Neural cell (in vitro differentiated cells): ENCODE results near the gene TLR6. TPM values are rescaled to one million over a fixed set of nuclear protein-coding genes. Genes with fewer than 3 reads are reported as not detected.
A peak's percentile ranks its signal among the peaks of the same experiment; 100 is the strongest.

Experiments used
- H2AFZ ChIP-seq: fragments of 200-600, 300-800 bp; sonication (generic), shearing (Covaris generic); 2 replicates; pipeline ENCODE4 v1.6.0; 2014; ENCODE audit warnings: low read depth, mild to moderate bottlenecking, antibody characterized with exemption, low read length, moderate library complexity
- H3F3A ChIP-seq: fragments of 200-600 bp; shearing (Covaris generic); 2 replicates; pipeline ENCODE4 v1.6.1; 2016; ENCODE audit warnings: mild to moderate bottlenecking, moderate library complexity, mixed read lengths, antibody characterized with exemption, low read length; ENCODE audit not compliant: insufficient read depth, poor library complexity, severe bottlenecking
- H3K27ac ChIP-seq: fragments of 200-600, 300-800 bp; sonication (generic), shearing (Covaris generic); 2 replicates; pipeline ENCODE4 v1.5.1; 2014; ENCODE audit warnings: mild to moderate bottlenecking, low read length, moderate library complexity
- H3K27me3 ChIP-seq: fragments of 300-800, 200-600 bp; sonication (generic), shearing (Covaris generic); 2 replicates; pipeline ENCODE4 v1.6.0; 2014; ENCODE audit warnings: mild to moderate bottlenecking, low read depth, low read length, moderate library complexity; ENCODE audit not compliant: insufficient read depth
- H3K36me3 ChIP-seq: fragments of 300-800, 200-600 bp; sonication (generic), shearing (Covaris generic); 2 replicates; pipeline ENCODE4 v1.5.1; 2014; ENCODE audit warnings: mild to moderate bottlenecking, antibody characterized with exemption, low read length, moderate library complexity; ENCODE audit not compliant: insufficient read depth
- H3K4me2 ChIP-seq: fragments of 300-800, 200-600 bp; sonication (generic), shearing (Covaris generic); 2 replicates; pipeline ENCODE4 v1.6.0; 2014; ENCODE audit warnings: mild to moderate bottlenecking, low read length
- H3K4me3 ChIP-seq: fragments of 300-800, 200-600 bp; sonication (generic), shearing (Covaris generic); 2 replicates; pipeline ENCODE4 v1.5.1; 2014; ENCODE audit warnings: mild to moderate bottlenecking, low read length, moderate library complexity
- H3K79me2 ChIP-seq: fragments of 200-600 bp; shearing (Covaris generic); replicated peaks from 2 replicates; pipeline ENCODE4 v1.6.0; 2014; ENCODE audit warnings: mild to moderate bottlenecking, low read length, moderate library complexity; ENCODE audit not compliant: insufficient read depth
- H3K9ac ChIP-seq: fragments of 300-800, 200-600 bp; sonication (generic), shearing (Covaris generic); 2 replicates; pipeline ENCODE4 v1.6.1; 2016; ENCODE audit warnings: mild to moderate bottlenecking, low read length, mixed read lengths
- H3K9me2 ChIP-seq: fragments of 200-600 bp; shearing (Covaris generic); 2 replicates; pipeline ENCODE4 v1.6.1; 2016; ENCODE audit warnings: mild to moderate bottlenecking, low read length, mixed read lengths; ENCODE audit not compliant: insufficient read depth
- H3K9me3 ChIP-seq: fragments of 200-600, 300-800 bp; sonication (generic), shearing (Covaris generic); 2 replicates; pipeline ENCODE4 v1.6.1; 2016; ENCODE audit warnings: mild to moderate bottlenecking, mixed run types, low read length, moderate library complexity, mixed read lengths
- H4K20me1 ChIP-seq: fragments of 200-600 bp; shearing (Covaris generic); 2 replicates; pipeline ENCODE4 v1.6.1; 2016; ENCODE audit warnings: mild to moderate bottlenecking, mixed run types; ENCODE audit not compliant: insufficient read depth
- EP300 ChIP-seq: fragments of 450-650 bp; conservative IDR thresholded peaks from 2 replicates; pipeline ENCODE4 v1.6.1; 2014; ENCODE audit warnings: antibody characterized with exemption, mild to moderate bottlenecking, moderate library complexity; ENCODE audit not compliant: poor library complexity, severe bottlenecking
- EZH2 ChIP-seq: fragments of 200-600, 300-800 bp; shearing (Covaris generic), sonication (generic); IDR thresholded peaks from 2 replicates; pipeline ENCODE4 v1.6.1; 2014; ENCODE audit warnings: antibody characterized with exemption, low read length, borderline replicate concordance, mild to moderate bottlenecking; ENCODE audit not compliant: insufficient read depth, poor library complexity, severe bottlenecking
- MXI1 ChIP-seq: fragments of 450-650 bp; conservative IDR thresholded peaks from 2 replicates; pipeline ENCODE4 v1.6.1; 2014; ENCODE audit warnings: antibody characterized with exemption, mild to moderate bottlenecking; ENCODE audit not compliant: poor library complexity, severe bottlenecking
- POLR2AphosphoS5 ChIP-seq: IDR thresholded peaks from 2 replicates; pipeline ENCODE4 v1.6.1; 2012
- RAD21 ChIP-seq: fragments of 450-650 bp; conservative IDR thresholded peaks from 2 replicates; pipeline ENCODE4 v1.6.1; 2014; ENCODE audit warnings: antibody characterized with exemption, mild to moderate bottlenecking, moderate library complexity
- SMC3 ChIP-seq: fragments of 450-650 bp; conservative IDR thresholded peaks from 2 replicates; pipeline ENCODE4 v1.6.1; 2014; ENCODE audit warnings: antibody characterized with exemption, mild to moderate bottlenecking, moderate library complexity; ENCODE audit not compliant: poor library complexity
- TAF1 ChIP-seq: IDR thresholded peaks from 2 replicates; pipeline ENCODE4 v1.6.1; 2012; ENCODE audit warnings: low read depth
- polyA plus RNA-seq: library from polyadenylated mRNA; depleted of rRNA; stranded (reverse); fragments of >200 nt; gene quantifications from 2 replicates; pipeline ENCODE4 v1.2.3, GENCODE V29; 2014
- TF ChIP-seq, protein P1 (sequence below): fragments of 450-650 bp; IDR thresholded peaks from 2 replicates; pipeline ENCODE4 v1.5.1; 2014; ENCODE audit warnings: antibody characterized with exemption, mild to moderate bottlenecking, moderate library complexity; ENCODE audit not compliant: poor library complexity, severe bottlenecking
- TF ChIP-seq, protein P2 (sequence below): IDR thresholded peaks from 2 replicates; pipeline ENCODE4 v1.6.1; 2012; ENCODE audit warnings: borderline replicate concordance

Gene TLR6
- polyA plus RNA-seq, 1 donor from 2014 or later = not detected

DNA sequence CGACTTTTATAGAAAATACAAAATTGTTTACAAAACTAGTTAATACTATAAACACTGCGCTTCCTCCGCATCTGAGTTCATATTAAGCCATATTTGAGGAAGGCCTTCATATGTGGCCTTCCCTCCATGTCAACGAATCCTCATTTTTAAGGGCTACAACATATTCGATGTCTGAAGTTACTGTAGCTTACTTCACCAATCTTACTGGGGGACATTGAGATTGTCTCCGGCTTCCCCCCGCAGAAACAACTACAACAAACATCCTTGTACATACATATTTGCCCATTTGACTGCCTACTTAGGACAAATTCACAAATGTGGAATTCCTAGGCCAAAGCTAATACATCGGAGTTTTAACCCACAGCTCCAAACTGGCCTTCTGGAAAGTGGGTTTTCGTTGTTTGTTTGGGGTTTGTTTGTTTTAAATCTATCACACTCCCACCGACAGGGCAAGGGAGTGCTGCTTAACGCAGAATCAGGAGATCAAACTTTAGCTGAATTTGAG, 10.4 kb upstream of the TLR6 start:
- Histone ChIP-seq H4K20me1 (no peaks in the 10 kb centered on the region), H3K9me2 (no peaks in the 10 kb centered on the region), H3K4me2 (no peak overlapping the region), H3K4me3 (peak overlapping the region; percentile 43), H3F3A (no peaks in the 10 kb centered on the region), H3K9ac (no peak overlapping the region), H3K27me3 (peaks cover 22% of the 10 kb centered on the region), H3K27ac (no peak overlapping the region), H3K79me2 (no peaks in the 10 kb centered on the region), H3K36me3 (no peaks in the 10 kb centered on the region), H2AFZ (no peak overlapping the region), H3K9me3 (no peaks in the 10 kb centered on the region)
- TF ChIP-seq EZH2 (no peak), RAD21 (no peak), TAF1 (no peak), SMC3 (no peak), POLR2AphosphoS5 (no peak), EP300 (no peak), MXI1 (no peak)
- TF ChIP-seq, protein P1, sequence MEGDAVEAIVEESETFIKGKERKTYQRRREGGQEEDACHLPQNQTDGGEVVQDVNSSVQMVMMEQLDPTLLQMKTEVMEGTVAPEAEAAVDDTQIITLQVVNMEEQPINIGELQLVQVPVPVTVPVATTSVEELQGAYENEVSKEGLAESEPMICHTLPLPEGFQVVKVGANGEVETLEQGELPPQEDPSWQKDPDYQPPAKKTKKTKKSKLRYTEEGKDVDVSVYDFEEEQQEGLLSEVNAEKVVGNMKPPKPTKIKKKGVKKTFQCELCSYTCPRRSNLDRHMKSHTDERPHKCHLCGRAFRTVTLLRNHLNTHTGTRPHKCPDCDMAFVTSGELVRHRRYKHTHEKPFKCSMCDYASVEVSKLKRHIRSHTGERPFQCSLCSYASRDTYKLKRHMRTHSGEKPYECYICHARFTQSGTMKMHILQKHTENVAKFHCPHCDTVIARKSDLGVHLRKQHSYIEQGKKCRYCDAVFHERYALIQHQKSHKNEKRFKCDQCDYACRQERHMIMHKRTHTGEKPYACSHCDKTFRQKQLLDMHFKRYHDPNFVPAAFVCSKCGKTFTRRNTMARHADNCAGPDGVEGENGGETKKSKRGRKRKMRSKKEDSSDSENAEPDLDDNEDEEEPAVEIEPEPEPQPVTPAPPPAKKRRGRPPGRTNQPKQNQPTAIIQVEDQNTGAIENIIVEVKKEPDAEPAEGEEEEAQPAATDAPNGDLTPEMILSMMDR = no peak
- TF ChIP-seq, protein P2, sequence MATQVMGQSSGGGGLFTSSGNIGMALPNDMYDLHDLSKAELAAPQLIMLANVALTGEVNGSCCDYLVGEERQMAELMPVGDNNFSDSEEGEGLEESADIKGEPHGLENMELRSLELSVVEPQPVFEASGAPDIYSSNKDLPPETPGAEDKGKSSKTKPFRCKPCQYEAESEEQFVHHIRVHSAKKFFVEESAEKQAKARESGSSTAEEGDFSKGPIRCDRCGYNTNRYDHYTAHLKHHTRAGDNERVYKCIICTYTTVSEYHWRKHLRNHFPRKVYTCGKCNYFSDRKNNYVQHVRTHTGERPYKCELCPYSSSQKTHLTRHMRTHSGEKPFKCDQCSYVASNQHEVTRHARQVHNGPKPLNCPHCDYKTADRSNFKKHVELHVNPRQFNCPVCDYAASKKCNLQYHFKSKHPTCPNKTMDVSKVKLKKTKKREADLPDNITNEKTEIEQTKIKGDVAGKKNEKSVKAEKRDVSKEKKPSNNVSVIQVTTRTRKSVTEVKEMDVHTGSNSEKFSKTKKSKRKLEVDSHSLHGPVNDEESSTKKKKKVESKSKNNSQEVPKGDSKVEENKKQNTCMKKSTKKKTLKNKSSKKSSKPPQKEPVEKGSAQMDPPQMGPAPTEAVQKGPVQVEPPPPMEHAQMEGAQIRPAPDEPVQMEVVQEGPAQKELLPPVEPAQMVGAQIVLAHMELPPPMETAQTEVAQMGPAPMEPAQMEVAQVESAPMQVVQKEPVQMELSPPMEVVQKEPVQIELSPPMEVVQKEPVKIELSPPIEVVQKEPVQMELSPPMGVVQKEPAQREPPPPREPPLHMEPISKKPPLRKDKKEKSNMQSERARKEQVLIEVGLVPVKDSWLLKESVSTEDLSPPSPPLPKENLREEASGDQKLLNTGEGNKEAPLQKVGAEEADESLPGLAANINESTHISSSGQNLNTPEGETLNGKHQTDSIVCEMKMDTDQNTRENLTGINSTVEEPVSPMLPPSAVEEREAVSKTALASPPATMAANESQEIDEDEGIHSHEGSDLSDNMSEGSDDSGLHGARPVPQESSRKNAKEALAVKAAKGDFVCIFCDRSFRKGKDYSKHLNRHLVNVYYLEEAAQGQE = no peak

DNA sequence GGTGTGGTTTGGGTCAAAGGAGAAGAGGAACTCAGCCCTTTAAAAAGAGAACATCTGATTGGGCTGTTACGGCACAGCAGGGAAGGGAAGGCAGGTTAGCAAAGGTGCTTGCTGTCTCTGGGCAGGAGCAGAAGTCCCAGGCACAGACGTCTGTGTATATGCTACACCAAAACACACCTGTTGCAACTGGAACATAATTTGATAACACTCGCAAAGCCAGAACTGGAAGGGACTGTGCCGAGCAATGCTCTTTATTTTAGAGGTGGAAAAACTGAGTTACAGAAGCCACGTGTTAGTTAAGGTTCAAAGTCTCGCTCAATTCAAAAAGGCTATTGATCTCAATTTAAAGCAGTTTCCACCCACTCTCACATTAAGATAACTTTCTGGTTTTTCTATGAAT, 8.8 kb upstream of the TLR6 start:
- no peaks in the 10 kb centered on the region for H3K9me3 ChIP-seq

More for the DNA sequence above, 8.8 kb upstream of the TLR6 start:
- TF ChIP-seq RAD21 (no peak), POLR2AphosphoS5 (no peak), EP300 (no peak), MXI1 (no peak), SMC3 (no peak), EZH2 (no peak), TAF1 (no peak)
- TF ChIP-seq, protein P1 = no peak
- TF ChIP-seq, protein P2 = no peak
- Histone ChIP-seq H3K4me3 (no peak overlapping the region), H3K9ac (no peak overlapping the region), H3K27ac (no peak overlapping the region), H3K4me2 (no peak overlapping the region), H3K27me3 (peaks cover 22% of the 10 kb centered on the region), H3K79me2 (no peaks in the 10 kb centered on the region), H2AFZ (no peak overlapping the region), H4K20me1 (no peaks in the 10 kb centered on the region), H3K9me2 (no peaks in the 10 kb centered on the region), H3K36me3 (no peaks in the 10 kb centered on the region), H3F3A (no peaks in the 10 kb centered on the region)
